Left ventricle myocardium inferior (tissue), 1 donor: Measurements from ENCODE around the gene RNF150. TPM values are rescaled to one million over a fixed set of nuclear protein-coding genes. Genes with fewer than 3 reads are reported as not detected.

Experiments
- DNase-seq: peaks from one replicate; pipeline ENCODE4 v3.0.0-alpha.2; 2020
- H3K27ac ChIP-seq: fragments of 200-600 bp; replicated peaks from 2 replicates; pipeline ENCODE4 v1.8.0; 2021
- H3K27me3 ChIP-seq: fragments of 200-600 bp; 2 replicates; pipeline ENCODE4 v1.8.0; 2021; ENCODE audit warnings: low read depth
- H3K36me3 ChIP-seq: fragments of 200-600 bp; 2 replicates; pipeline ENCODE4 v1.8.0; 2021
- H3K4me1 ChIP-seq: fragments of 200-600 bp; 2 replicates; pipeline ENCODE4 v1.8.0; 2021
- H3K4me3 ChIP-seq: fragments of 200-600 bp; 2 replicates; pipeline ENCODE4 v1.8.0; 2021; ENCODE audit warnings: mild to moderate bottlenecking, moderate library complexity
- H3K9me3 ChIP-seq: fragments of 200-600 bp; replicated peaks from 2 replicates; pipeline ENCODE4 v1.8.0; 2021
- intact Hi-C: fragments of 100-400 bp; cut with micrococcal nuclease; formaldehyde crosslinking; loops from one replicate; pipeline ENCODE4 v1.11.0; 2022
- total RNA-seq: library from RNA; stranded (reverse); fragmentation: NEBNext Ultra II Directional; extraction: Animal tissue kit (Norgen Biotek cat#: 25700); gene quantifications from one replicate; pipeline ENCODE4 v1.2.1, GENCODE V29; 2021
- TF ChIP-seq, protein P1 (sequence below): fragments of 200-600 bp; IDR thresholded peaks from 2 replicates; pipeline ENCODE4 v1.8.0; 2021; ENCODE audit warnings: antibody characterized with exemption, mild to moderate bottlenecking, borderline replicate concordance
- donor health status: DM: no; HTN: yes; CAD: no; lungs with severe emphysema.

The RNF150 gene
- total RNA-seq, 1 donor from 2014 or later: 68.0 TPM

GRCh38 chr4:140932501-140933045 is 200.7 kb downstream of the RNF150 start:
- no peak for DNase-seq
- TF ChIP-seq, protein P1, sequence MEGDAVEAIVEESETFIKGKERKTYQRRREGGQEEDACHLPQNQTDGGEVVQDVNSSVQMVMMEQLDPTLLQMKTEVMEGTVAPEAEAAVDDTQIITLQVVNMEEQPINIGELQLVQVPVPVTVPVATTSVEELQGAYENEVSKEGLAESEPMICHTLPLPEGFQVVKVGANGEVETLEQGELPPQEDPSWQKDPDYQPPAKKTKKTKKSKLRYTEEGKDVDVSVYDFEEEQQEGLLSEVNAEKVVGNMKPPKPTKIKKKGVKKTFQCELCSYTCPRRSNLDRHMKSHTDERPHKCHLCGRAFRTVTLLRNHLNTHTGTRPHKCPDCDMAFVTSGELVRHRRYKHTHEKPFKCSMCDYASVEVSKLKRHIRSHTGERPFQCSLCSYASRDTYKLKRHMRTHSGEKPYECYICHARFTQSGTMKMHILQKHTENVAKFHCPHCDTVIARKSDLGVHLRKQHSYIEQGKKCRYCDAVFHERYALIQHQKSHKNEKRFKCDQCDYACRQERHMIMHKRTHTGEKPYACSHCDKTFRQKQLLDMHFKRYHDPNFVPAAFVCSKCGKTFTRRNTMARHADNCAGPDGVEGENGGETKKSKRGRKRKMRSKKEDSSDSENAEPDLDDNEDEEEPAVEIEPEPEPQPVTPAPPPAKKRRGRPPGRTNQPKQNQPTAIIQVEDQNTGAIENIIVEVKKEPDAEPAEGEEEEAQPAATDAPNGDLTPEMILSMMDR: no peak
- H3K27me3 ChIP-seq: no peaks in the 10 kb centered on the region
- peaks cover 55% of the 10 kb centered on the region for H3K4me1 ChIP-seq
- no peaks in the 10 kb centered on the region for H3K36me3 ChIP-seq
- intact Hi-C loops: no loop called here
- H3K4me3 ChIP-seq: no peak overlapping the region
- no peaks in the 10 kb centered on the region for H3K9me3 ChIP-seq
- H3K27ac ChIP-seq: no peak overlapping the region

GRCh38 chr4:140931911-140932310 is 201.4 kb downstream of the RNF150 start:
- Histone ChIP-seq H3K4me3 (no peak overlapping the region), H3K4me1 (peaks cover 53% of the 10 kb centered on the region), H3K36me3 (no peaks in the 10 kb centered on the region), H3K9me3 (no peaks in the 10 kb centered on the region), H3K27ac (no peak overlapping the region), H3K27me3 (no peaks in the 10 kb centered on the region)
- intact Hi-C loops: no loop called here
- no peak for DNase-seq
- TF ChIP-seq, protein P1: no peak

DNA sequence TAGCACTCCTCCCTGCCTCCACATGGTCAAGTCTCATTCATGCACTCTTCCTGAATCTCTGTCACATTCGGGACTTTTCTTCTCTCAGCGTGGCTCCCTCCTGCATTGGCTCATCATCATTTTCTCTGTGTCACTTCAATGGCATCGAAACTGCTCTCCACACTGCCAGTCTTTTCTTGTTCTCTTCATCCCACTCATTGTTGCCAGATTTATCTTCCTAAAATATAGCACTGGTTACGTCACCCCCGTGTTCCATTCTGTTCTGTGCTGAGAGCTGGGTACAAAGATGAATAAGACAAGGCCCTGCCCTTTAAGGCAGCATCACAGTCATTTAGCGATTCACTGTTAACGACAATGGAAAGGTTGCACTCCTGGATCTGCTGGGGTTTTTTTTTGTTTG is 202.7 kb downstream of the RNF150 start:
- Histone ChIP-seq H3K27me3 (no peaks in the 10 kb centered on the region), H3K4me3 (no peak overlapping the region), H3K36me3 (no peaks in the 10 kb centered on the region), H3K4me1 (peaks cover 45% of the 10 kb centered on the region), H3K27ac (no peak overlapping the region), H3K9me3 (no peaks in the 10 kb centered on the region)
- TF ChIP-seq, protein P1: no peak
- no peak for DNase-seq
- intact Hi-C loops: no loop called here

DNA sequence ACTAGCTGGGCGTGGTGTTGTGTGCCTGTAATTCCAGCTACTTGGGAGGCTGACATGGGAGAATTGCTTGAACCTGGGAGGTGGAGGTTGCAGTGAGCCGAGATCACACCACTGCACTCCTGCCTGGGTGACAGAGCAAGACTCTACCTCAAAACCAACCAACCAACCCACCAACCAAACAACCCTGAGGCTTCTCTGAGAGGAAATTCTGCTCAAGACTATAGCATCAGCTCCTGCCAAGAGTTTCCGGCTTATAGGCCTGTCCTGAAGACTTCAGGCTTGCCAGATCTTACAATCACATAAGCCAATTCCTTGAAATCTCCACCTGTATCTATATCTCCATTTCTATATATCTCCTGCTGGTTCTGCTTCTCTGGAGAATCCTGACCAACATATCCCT is 203.3 kb downstream of the RNF150 start:
- intact Hi-C loops: no loop called here
- no peak overlapping the region for H3K4me3 ChIP-seq
- no peak overlapping the region for H3K27ac ChIP-seq
- no peaks in the 10 kb centered on the region for H3K36me3 ChIP-seq
- TF ChIP-seq, protein P1: no peak
- no peaks in the 10 kb centered on the region for H3K27me3 ChIP-seq
- H3K4me1 ChIP-seq: peaks cover 50% of the 10 kb centered on the region
- H3K9me3 ChIP-seq: no peaks in the 10 kb centered on the region
- DNase-seq: no peak

GRCh38 chr4:140928880-140929279 is 204.4 kb downstream of the RNF150 start:
- TF ChIP-seq, protein P1: no peak
- Histone ChIP-seq H3K27me3 (no peaks in the 10 kb centered on the region), H3K4me1 (peaks cover 44% of the 10 kb centered on the region), H3K9me3 (no peaks in the 10 kb centered on the region), H3K27ac (no peak overlapping the region), H3K36me3 (no peaks in the 10 kb centered on the region), H3K4me3 (no peak overlapping the region)
- intact Hi-C loops: no loop called here
- DNase-seq: no peak
